ENCODE results near the gene CRYBA1.

- TF ChIP-seq EZH2 (IDR thresholded peaks at IDR 0.05) (no peak), POLR2AphosphoS5 (IDR thresholded peaks at IDR 0.05; ENCODE audit: borderline replicate concordance, low read depth, low read length) (no peak), FOXP2 (optimal IDR thresholded peaks at IDR 0.05; ENCODE audit: control extremely low read depth, extremely low read length, insufficient read depth) (no peak)
These were observed 1.3 kb upstream of the CRYBA1 start for GRCh38 chr17:29245401-29245800.
